ENCODE measurements around the gene PTPRT.
"Not testable (repeated sequence)": the region's sequence is repeated elsewhere in the genome, so short reads cannot be mapped to it uniquely, and the experiment has no call there.

The PTPRT gene

GRCh38 chr20:42281801-42282200, 907.9 kb downstream of the PTPRT start:
- DNase-seq (ENCODE audit: low read depth), result no peak

DNA sequence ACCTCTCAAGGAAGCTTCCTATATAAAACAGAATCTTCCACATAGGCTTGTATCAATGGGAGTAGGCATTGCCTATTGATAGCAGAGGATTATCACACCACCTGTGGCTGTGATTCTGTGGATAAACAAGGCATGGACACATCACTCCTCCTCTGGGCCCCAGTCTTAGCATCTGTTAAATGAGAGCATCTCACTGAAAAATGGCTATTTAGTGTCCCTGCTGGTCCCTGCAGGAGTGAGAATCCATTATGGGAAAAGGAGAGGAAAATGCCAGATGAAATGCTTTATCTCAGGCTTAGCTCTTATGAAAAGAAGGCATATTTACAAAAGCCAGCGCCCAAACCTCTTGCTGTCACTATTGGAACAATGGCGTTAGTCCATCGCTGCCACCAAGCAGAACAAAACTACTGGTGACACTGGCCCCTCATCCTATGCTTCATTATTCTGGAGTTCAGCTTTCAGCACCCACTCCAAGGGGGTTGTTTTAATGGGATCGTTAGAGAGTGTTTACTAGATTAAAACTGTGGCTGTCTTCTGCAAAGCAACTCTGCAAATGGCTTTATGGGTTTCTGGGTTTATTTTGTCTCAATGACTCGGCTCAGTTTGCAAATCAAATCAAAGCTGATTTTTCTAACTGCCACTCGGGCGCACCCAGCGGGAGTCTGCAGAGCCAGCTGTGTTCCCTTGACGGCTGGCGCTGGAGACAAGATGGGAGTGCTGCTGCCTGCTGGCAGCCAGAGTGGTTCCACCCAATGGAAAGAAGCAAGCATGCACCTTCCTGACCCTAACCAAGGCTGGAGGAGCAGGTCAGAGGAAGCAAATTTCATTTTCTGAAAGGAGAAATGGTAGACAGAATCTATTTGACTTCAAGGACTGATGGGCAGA, 912.7 kb downstream of the PTPRT start:
- no peak for DNase-seq (ENCODE audit: low read depth)

- no peak for DNase-seq (ENCODE audit: low read depth)
Measured at GRCh38 chr20:42274986-42275385, 914.7 kb downstream of the PTPRT start.

DNA sequence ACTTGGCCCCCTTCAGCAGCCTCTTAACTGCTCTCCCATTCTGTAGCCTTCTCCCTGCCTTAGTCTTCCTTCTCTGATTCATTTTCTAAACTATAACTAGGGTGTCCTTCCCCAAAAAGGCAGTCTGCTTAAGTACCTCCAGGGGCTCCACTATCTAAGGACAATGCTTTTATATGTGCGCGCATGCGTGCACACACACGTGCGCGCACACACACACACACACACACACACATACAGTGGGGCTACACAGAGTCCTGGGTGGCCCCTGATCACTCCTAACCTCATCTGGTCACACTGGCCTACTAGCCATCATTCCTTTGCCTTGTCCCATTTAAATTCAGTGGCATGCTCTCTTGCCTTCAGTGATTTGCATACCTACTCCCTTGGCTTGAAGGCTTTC, 917.2 kb downstream of the PTPRT start:
- no peak for DNase-seq (ENCODE audit: low read depth)

DNA sequence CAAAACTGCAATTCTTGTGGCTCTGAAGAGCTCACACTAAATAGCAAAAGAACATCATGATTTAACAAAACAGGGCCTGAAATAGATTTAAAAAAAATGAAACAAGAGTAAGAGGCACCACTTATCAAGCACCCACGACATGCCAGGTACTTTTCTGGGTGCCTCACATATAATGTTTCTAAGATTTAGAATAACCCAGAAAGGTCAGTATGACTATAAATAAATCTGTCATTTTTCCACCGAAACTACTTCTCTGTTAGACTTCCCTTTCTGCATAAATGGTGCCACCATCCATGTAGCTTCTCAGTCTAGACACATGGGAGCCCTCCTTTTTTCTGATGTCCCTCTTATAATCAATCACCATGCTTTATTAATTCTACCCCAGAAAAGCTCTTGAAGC, 919.2 kb downstream of the PTPRT start:
- no peak for DNase-seq (ENCODE audit: low read depth)

DNA sequence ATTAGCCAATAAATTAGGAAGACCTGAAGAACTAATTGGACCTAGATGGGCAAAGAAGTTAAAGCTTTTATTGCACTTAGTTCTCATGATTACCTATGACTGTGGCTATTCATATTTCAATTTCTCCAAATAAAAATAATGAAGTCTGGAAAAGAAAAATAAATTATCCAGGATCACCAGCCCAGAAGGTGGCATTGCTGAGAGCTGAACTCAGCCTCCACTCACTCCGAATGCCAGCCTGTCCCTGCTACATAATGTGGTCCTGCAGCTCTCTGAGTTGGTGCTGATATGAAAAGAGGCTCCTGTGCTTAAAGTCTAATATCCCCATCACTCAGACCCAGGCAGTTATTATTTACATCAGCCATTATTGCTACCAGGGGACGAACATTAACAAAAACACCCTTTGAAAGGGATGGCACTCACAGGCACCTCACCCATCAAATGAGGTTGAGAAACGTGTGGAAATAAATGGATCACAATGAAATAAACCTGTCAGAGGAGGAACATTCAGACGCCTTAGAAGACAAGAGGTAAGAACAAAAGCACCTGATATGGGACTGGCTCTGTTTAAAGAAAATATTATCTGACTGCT, 921.8 kb downstream of the PTPRT start:
- DNase-seq (ENCODE audit: low read depth), result no peak

GRCh38 chr20:42261766-42262270, 927.9 kb downstream of the PTPRT start:
- DNase-seq (ENCODE audit: low read depth), result no peak

DNA sequence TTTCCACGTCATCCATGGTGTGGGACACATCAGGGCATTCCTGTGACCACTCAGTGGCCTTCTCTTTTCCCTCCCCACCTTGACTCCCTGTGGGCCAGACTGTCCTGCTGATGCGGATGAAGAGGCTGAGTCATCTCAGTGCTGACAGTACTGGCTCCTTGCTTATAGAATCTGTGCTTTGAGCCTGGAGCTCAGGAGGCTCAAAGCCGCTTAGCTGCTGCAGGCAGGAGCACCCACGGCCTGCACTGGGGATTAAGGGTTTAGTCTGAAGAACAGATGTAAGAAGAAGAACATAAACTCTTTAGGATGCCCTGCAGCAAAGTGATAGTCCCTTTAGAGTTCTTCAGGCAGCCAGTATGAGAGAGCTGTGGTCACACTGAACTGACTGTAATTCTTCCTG, 929.5 kb downstream of the PTPRT start:
- DNase-seq (ENCODE audit: low read depth), result no peak

GRCh38 chr20:42259389-42259788, 930.3 kb downstream of the PTPRT start:
- DNase-seq (ENCODE audit: low read depth), result no peak

DNA sequence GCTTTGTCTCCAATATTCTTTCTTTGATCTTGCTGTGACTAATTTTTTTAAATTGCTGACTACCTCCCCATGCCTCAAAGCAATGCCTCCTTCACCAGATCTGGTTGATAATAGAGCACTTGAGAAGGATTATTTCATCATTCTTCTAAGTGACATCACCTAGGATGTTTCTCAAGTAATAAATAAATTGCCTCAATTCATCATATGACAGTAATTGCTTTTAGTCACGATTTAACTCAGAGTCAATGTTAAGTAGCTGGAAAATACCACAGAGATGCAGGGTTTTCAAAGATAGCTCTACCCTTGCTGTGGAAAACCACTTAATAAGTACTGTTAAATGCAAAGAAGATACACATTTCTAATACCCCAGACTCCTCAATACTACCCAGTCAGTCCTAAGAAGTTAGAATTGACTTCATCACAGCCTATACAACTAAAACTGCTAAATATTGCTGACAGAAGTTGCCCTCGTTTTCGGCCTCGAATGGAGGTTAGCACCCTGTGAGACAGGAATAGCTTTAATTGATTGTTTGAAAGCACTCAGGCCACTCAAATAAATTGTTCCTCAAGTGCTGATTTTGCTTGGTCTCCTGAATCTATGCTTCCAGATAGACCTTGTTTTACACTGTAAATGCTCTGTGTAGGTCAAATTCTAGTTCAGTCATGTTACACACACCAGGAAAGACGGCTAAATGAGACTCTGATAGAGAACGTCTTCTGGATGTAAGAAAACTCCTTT, 931.0 kb downstream of the PTPRT start:
- no peak for DNase-seq (ENCODE audit: low read depth)

DNA sequence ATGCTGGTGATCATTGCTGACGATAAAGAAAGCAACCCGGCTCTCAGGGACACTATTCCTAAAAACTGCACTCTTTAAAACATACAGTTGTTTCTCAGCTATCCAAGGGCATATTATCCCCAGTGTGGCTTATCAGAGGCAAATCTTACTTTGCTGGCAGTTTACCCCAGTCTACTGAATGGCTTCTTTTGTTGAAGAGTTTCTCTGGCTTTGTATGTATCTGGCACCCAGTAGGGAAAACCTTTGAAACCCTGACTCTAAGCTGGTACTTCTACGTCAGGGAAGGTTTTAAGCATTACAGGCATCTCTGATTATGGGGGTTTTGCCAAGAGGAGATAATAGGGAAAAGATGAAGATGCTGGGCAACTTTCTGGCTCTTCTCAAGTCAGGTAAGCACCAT, 933.9 kb downstream of the PTPRT start:
- DNase-seq (ENCODE audit: low read depth), result no peak

DNA sequence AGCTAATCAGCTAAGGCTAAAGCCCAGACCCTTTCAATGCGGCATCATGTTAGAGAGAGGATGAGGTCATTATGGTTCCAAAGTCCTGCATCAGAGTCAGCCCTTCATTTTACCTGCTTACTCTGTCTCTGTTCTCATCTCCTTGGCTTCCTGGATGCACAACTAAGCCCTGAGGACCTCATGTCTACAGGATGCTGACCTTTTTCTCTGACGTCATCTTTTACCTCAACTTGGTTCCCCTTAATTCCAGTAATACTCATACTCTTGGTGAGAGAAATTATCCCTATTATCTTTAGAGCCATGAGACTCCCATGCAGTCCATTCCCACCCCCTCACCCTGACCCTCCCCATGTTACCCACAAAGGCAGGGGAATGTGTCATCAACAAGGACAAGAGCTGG, 935.0 kb downstream of the PTPRT start:
- DNase-seq (ENCODE audit: low read depth), result no peak

GRCh38 chr20:42252116-42252515, 937.6 kb downstream of the PTPRT start:
- no peak for DNase-seq (ENCODE audit: low read depth)

- no peak for DNase-seq (ENCODE audit: low read depth)
Measured at GRCh38 chr20:42218621-42219374, 970.9 kb downstream of the PTPRT start.

DNA sequence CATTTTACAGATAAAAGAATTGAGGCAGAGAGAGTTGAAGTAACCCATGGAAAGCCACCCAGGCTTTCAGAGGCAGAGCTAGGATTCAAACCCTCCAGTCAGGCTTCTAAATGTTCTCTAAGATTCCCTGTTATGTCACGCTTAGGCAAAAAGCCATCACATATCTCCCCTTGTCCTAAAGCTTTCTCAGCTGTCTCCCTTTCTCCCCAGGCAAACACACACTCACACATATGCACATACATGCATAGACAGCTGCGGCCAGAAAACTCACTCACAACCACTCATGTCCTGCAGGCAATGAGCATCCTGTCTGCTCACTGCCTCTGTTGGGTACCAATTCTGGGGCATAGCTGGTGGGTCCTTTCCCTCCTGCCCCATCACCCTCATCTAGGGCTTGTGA, 975.6 kb downstream of the PTPRT start:
- DNase-seq (ENCODE audit: low read depth), result no peak

DNA sequence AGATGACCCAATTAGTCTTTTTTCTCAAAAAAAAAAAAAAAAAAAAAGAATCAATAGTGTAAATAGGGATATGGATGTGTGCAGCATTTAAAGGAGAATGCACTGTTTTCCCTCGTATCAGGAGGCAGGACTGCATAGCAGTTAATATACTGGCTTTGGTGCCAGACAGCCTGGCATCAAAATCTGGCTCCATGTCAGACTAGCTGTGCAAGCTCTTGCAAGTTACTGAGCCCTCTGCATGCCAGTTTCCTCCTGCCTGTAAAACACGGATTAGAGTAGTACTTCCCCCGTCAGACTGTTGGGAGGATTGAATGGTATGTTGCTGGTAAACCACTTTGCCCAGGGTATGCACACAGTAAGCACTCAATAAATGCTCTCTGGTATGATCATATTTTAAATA, 977.3 kb downstream of the PTPRT start:
- DNase-seq (ENCODE audit: low read depth), result no peak

- not testable (repeated sequence) for DNase-seq (ENCODE audit: low read depth)
Measured at GRCh38 chr20:42206557-42206956, 983.1 kb downstream of the PTPRT start.

GRCh38 chr20:42204109-42204660, 985.5 kb downstream of the PTPRT start:
- no peak for DNase-seq (ENCODE audit: low read depth)

GRCh38 chr20:42197599-42197998, 992.1 kb downstream of the PTPRT start:
- DNase-seq (ENCODE audit: low read depth), result no peak

- no peak for DNase-seq (ENCODE audit: low read depth)
Measured at GRCh38 chr20:42193119-42193518, 996.6 kb downstream of the PTPRT start.

GRCh38 chr20:42192321-42192720, 997.4 kb downstream of the PTPRT start:
- no peak for DNase-seq (ENCODE audit: low read depth)
